M059J (cell line): ENCODE measurements around the gene COG1. TPM values are rescaled to one million over a fixed set of nuclear protein-coding genes. Genes with fewer than 3 reads are reported as not detected.

ENCODE experiments used
- DNase-seq: peaks from one replicate; pipeline ENCODE4 v3.0.0-alpha.2; 2012; ENCODE audit warnings: low read depth
- total RNA-seq: library from RNA; depleted of rRNA; stranded (reverse); fragments of >200 nt; shearing (Covaris generic); gene quantifications from 2 replicates; pipeline ENCODE4 v1.2.3, GENCODE V29; 2014

Gene COG1
- total RNA-seq, 1 experiment from 2014 or later, result 22.4 TPM

GRCh38 chr17:73197161-73197560 is 4.3 kb downstream of the COG1 start:
- no peak for DNase-seq

GRCh38 chr17:73198201-73198929 is 5.5 kb downstream of the COG1 start:
- DNase-seq, result no peak

- DNase-seq, result no peak
Measured at GRCh38 chr17:73198930-73199260, 6.0 kb downstream of the COG1 start.

- no peak for DNase-seq
Measured at GRCh38 chr17:73199751-73200317, 7.0 kb downstream of the COG1 start.

- DNase-seq, result no peak
Measured at GRCh38 chr17:73200476-73200875, 7.6 kb downstream of the COG1 start.

- DNase-seq, result peak; percentile 40
Measured at GRCh38 chr17:73201215-73202069, 8.6 kb downstream of the COG1 start.

- peak; percentile 53 for DNase-seq
Measured at GRCh38 chr17:73203135-73203787, 10.4 kb downstream of the COG1 start.

- no peak for DNase-seq
Measured at GRCh38 chr17:73203788-73204479, 11.1 kb downstream of the COG1 start.

- no peak for DNase-seq
Measured at GRCh38 chr17:73205459-73205961, 12.7 kb downstream of the COG1 start.

GRCh38 chr17:73208139-73208827 is 15.4 kb downstream of the COG1 start:
- DNase-seq, result no peak

- DNase-seq, result no peak
Measured at GRCh38 chr17:73209436-73209835, 16.6 kb downstream of the COG1 start.

- peak; percentile 27 for DNase-seq
Measured at GRCh38 chr17:73210002-73210678, 17.3 kb downstream of the COG1 start.

- no peak for DNase-seq
Measured at GRCh38 chr17:73211745-73212144, 18.9 kb downstream of the COG1 start.

GRCh38 chr17:73214008-73214407 is 21.2 kb downstream of the COG1 start:
- DNase-seq, result no peak

- no peak for DNase-seq
Measured at GRCh38 chr17:73214851-73215250, 22.0 kb downstream of the COG1 start.

GRCh38 chr17:73215447-73215846 is 22.6 kb downstream of the COG1 start:
- no peak for DNase-seq

- no peak for DNase-seq
Measured at GRCh38 chr17:73223626-73224230, 30.9 kb downstream of the COG1 start.

- no peak for DNase-seq
Measured at GRCh38 chr17:73224237-73224636, 31.4 kb downstream of the COG1 start.

- no peak for DNase-seq
Measured at GRCh38 chr17:73224663-73225305, 31.9 kb downstream of the COG1 start.
